NCI-H2196 (cell line): Measurements from ENCODE around the gene TLL2.

Source experiments
- DNase-seq: peaks from one replicate; lab custom pipeline; 2025; ENCODE audit not compliant: unreplicated experiment; lab: John Stamatoyannopoulos, UW

Gene TLL2

DNA sequence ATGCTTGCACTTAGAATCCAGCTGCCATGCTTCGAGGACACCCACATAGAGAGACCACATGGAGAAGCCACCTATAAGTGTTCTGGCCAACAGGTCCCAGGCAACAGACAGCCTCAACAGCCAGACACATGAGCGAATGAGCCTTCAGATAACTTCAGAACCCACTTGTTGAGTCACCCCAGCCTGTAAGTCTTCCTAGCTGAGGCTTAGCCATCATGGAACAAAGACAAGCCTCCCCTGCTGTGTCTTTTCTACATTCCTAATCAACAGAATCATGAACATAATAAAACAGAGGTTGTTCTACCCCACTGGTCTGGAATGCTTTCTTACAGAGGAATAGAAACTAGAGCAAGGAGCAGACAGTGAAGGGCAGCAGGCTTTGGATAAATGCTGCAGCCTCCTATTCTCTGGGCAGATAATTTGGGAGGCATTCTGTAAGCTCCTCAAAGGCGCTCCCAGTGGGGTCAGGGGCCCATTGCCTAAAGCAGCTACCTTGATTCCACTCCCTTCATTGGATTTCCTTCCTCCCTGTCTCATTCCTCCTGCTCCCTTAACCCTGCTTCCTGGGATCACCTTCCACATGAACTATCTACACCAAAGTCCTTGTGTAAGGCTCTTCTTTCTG is 4.6 kb downstream of the TLL2 start:
- no peak for DNase-seq

DNA sequence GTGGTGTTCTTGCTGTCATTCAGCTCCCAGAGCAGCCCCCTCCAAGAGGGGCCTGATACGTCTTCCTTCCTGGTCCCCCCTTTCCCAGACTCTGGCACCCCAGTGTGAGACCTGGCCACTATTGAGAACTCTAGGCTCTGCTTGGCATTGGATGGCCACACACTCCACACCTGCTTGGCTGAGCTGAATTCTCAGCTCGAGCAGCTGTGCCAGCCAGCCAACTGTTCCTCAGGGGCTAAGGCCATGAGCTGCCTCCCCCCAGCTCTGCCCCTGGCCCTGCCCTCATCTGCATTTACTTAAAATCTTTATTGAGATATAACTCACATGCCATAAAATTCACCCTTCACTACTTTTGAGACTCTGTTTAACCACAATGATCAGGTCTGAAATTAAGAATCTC is 6.7 kb downstream of the TLL2 start:
- DNase-seq = no peak

DNA sequence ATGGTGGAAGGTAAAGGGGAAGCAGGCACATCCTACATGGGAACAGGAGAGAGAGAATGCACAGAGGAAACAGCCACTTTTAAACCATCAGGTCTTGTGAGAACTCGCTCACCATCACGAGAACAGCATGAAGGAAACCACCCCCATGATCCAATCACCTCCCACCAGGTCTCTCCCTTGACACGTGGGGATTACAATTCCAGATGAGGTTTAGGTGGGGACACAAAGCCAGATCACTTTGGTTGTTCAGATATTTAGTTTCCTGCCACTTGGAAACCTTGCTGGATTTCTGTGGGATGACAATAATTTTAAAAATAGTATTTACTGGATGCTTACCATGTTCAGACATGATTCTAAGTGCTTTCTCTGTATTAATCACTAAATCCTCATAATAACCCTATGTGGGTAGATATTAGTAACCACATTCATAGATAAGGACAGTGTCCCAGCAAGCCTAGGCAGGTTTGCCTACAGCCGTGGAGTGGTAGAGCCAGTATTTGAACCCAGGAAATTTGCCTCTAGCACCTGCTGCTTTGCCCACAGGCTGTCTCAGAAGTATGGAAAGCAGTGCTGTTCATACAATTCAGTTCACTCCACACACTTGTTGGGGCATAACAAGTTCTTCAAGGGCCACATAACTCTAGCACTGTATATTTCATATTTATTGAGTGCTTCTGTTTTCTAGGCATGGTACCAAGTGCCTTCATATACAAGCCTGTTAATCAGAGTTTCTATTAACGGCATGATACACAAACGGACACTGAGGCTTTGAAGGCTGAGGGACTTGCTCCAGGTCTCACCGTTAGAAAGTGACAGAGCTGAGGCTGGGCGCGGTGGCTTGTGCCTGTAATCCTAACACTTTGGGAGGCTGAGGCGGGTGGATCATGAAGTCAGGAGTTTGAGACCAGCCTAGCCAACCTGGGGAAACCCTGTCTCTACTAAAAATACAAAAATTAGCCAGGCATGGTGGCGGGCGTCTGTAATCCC is 8.3 kb downstream of the TLL2 start:
- DNase-seq = no peak

DNA sequence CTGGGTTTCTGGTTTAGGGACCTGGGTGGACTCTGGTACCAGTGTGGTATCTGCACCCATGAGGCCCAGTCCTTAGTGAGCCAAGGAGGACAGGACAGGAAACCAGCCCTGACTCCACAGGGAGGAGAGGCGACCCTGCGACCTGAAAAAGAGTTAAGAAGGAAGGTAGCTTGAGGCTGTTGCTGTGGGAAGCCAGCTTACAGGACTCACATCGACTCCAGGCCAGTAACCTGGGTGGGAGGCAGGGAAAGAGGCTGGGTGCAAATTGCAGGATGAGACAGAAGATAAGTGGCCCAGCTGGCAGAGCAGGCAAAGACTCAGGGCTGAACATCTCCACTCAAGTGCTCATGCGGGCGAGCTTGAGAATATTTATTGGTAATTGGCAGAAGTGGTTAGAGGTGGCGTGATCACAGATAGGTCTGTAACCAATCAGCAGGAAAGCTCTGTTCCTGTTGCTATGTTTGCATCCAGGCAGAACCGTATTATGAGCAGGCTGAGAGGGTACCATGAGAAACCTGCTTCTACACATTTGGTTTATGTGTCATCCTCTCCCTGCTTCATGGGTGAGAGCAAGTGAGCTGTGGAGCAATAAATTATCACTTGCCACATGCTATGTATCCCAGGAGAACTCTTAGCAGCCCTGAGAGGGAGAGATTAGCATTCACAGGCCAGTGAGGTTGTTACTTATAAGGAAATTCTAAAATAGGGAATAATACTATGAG is 11.0 kb downstream of the TLL2 start:
- DNase-seq = no peak

DNA sequence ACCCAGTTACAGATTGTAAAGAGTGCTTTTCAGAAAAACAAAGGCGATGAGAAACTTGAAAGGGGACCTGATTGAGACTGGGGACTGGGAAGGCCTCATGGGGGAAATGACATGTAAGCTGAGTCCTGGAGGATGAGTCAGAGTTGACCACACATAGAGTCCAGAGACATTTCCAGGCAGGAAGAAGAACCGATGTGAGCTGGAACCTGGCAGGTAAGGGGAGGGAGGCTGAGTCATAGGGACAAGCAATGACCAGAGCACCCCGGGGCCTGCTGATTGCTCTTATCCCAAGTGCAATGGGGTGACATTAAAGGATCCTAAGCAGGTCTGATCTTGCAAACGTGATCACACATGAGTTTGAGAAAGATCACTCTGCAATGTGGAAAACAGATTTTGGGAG is 11.7 kb downstream of the TLL2 start:
- no peak for DNase-seq

DNA sequence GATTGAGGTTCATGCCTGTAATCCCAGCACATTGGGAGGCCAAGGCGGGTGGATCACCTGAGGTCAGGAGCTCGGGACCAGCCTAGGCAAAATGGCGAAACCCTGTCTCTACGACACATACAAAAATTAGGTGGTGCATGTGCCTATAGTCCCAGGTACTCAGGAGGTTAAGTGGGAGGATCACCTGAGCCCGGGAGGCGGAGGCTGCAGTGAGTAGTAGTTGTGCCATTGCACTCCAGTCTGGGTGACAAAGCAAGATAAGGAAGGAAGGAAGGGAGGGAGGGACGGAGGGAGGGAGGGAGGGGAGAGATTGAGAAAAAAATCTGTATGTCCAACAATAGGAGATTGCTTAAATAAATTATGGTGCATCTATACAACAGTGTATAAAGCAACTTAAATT is 13.2 kb downstream of the TLL2 start:
- DNase-seq = no peak

DNA sequence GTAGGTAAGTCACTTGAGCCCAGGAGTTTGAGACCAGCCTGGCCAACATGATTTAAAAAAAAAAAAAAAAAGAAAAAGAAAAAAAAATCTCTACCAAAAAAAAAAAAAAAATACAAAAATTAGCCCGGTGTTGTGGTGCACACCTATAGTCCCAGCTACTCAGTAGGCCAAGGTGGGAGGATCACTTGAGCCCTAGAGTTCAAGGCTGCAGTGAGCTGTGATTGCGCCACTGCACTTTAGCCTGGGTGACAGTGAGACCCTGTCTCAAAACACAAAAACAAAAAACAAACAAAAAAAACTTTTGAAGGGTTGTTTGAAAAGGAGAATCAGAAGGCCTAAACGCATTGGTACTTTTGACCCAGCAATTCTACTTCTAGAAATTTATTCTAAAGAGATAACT is 13.7 kb downstream of the TLL2 start:
- no peak for DNase-seq

DNA sequence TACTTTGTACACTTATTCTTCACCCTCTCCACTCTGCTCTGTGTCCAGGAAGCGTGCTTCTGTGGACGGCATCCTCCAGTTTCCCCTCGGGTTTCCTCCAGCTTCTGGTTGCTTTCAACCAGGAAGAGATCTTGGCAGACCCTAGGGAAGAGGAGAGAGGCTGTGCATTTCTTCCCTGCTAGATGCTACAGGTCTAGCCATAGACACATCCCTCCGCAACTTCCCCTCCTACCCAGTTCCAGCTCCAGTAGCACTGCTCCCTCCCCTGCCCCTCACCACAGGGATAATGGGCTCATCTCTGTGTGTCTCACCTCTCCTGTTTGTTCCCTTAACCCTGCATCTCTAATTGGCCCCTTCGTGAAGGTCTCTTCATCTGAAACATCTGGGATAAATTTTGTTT is 16.3 kb downstream of the TLL2 start:
- no peak for DNase-seq

DNA sequence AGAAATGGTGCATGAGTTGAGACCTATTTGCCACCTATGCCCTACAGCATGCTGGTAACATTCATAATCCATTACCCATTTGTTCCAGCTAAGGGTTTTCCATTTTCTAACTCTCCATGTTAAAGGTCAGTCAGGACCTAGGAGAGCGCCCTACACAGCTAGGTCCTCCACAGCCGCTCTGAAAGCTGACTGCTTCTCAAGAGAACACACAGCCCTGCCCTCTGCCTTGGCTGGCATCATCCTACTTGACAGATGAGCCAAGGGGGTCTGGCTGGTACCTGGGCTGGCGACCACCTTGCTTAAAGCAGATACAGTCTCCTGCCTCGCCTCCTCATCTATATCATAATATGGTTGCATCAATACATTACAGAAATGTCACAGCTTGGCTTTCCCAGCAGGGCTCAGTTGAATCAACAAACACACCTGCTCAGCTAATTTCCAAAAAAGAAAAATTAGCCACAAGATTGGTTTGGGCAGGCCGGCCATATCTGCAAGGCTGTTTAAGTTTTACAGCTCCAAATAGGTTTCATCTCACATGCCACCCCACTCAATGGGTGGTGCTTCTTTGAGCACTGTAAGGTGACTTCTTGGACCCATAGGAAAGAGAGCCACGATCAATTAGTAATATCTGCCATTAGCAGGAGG is 17.3 kb downstream of the TLL2 start:
- DNase-seq = no peak

DNA sequence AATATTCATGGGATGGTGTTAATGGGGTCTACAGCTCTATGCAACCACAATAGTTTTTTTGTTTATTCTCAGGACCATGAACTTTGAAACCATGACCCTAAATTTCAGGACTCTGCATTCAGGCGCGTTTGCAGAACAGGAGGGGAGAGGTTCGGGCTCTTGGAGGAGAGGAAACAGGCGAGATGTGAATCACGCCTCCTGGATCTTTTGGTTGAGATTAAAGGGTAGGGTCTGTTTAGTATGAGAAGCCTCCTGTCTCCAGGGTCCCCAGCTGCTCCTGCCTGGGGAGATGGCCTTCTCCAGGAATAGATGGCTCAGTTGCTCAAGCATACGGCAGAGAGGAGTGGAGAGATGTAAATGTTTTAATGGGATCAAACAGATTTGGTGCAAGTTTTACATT is 18.2 kb downstream of the TLL2 start:
- no peak for DNase-seq

DNA sequence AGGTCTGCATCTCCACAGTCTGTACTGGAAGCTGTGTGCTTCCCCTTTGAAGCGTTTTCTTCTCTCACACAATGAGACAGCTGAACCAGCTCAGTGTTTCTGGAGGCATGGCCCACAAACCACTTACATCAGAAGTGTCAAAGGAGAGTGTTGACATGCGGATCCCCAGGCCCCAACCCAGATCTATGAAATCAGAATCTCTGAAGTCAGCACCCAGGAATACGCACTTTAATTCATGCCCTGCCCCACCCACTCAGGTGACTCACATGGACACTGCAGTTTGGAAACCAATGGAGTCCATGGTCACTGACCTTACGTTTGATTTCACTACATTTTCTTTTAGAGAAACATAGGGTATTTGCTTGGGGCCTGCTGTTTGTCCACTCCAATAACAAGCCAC is 19.0 kb downstream of the TLL2 start:
- DNase-seq = no peak

DNA sequence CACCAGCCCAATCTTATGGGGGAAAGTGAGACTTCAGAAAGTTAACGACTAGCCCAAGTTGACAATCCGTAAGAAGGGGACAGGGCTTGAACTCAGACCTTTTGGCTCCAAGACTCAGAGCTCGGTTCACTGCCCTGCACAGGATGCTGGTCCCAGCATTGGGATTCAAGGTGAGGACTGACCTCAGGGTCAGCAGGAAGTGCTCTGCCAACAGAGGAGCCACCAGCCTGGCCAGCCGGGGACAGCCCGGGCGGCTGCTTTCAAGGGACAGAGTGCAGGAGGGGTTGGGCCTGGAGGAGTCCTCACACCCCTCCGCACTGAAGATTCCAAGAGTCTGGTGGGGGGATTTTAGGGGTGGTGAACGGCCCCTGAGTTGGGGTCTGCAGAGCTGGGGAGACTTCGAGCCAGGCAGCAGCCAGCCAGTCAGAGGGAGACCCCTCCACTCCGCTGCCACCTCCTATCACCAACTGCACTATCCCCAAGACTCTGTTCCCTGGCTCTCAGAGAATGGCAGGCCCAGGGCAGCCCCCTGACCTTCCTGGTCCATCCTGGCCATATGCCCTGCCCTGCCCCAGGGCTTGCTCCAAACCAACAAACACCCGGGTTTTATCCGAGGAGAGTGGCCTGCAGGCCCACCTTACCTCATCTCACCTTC is 19.7 kb downstream of the TLL2 start:
- DNase-seq = no peak

DNA sequence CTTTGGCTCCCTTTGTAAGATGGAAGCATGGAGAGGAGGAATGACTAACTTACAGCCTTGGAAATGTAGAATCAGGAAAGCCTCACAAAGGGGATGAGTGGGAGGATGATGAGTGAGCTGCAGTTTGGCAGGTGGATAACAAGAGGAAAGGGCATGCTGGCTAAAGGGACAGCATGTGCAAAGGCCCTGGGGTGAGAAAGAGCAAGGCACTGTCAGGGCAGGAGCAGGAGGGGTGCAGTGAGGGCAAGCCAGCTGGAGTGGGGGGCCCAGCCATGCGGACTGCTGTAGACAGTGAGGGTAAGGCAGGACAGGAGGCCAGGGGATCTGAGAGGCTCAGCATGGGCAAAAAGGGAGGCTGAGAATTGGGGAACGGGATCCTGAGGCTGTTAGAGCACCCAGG is 20.5 kb downstream of the TLL2 start:
- no peak for DNase-seq

DNA sequence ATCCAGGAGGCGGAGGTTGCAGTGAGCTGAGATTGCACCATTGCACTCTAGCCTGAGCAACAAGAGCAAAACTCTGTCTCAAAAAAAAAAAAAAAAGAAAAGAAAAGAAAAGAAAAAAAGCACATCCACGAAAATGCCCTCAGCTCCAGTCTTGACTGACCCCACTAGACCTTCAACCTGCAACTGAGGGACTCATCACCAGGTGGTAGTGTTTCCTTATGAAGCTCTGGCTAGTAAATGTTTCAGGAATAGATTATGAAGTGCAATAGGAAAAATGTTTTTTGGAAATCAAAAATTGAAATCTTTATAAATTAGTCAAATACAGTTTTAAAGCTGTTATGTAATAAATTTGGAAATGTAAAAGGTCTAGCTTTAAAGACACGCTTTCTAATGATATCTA is 22.4 kb downstream of the TLL2 start:
- DNase-seq = no peak

DNA sequence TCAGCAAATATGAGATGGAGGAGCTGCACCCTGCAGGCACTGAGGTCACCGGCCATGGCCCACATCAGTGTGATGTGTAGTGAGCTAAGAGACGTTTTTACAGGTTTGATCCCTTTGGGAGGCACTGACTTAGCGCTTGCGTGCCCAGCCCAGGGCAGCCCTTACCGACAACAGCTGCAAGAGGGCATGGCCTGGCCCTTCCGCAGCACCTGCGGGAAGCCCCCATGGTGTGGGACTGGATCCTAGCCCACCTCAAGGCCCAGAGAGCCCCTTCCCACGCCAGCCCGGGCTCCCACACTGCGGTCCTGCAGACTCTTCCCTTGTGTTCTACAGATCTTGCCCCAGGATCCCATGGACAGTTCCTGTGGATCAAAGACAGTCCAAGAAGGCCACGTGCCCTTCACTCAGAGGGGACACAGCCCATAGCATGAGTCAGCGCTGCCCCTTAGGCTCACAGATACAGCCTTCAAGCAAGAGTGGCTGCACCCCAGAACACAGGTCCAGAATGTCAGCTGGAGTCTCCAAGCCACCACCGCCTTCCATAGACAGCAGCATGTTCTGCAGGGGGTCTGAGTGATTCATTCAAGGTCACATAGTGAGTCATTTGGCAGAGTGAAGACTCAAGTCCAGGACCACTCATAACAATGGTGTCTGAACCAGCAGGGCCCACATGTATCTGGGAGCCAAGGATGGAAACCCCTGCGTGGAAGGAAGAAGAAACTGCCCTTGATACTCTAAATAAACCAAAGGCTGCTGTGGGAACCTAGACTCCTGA is 25.4 kb downstream of the TLL2 start:
- no peak for DNase-seq

DNA sequence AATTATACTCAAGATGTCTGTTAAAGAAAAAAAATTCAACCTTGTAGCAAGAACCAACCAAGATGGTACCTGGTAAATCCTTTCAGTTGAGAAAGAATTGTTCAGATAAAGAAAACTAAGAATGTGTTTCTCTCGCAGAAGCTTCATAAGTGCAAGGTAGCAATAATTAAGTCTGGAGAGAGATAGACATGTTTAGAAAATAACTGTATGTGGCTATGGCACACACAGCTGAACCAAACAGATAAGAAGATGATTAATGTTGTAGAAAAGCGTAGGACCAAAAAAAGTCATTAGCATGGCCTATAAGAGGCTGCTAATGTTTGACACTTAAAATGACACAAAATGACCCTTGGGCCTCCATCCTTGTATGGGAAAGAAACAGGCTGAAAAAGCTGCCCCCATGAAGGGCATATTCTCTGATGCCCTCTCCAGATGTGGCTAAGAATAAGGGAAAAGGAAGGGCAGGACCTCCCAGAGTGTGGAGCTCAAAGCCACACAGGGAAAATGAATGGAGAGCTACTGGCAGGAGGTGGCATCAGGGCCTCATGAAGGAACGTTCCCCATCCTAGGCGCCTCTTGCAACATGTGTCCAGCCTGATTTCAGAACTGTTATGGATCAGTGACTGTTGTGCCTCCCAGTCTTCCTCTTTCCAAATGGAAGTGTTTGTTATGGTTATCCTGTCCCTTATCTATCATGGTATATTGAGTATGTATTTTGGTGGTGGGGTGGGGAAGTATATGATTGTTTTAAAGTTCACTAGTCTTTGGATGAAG is 30.7 kb downstream of the TLL2 start:
- no peak for DNase-seq

DNA sequence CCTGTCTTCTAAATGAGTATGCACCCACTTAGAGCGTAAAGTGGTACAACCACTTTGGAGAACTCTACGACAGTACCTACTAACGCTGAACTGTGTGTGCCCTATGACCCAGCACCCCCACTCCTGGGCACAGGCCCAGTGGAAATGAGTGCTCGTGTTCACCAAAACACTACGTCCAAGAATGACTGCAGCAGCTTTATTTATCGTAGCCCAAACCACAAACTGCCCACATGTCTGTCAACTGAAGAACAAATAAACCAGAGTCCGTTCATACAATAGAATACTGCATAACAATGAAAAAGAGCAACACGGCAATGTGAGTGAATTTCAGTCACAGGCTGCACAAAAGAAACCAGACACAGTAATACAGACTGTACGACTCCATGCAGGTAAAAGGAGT is 35.4 kb downstream of the TLL2 start:
- DNase-seq = no peak

DNA sequence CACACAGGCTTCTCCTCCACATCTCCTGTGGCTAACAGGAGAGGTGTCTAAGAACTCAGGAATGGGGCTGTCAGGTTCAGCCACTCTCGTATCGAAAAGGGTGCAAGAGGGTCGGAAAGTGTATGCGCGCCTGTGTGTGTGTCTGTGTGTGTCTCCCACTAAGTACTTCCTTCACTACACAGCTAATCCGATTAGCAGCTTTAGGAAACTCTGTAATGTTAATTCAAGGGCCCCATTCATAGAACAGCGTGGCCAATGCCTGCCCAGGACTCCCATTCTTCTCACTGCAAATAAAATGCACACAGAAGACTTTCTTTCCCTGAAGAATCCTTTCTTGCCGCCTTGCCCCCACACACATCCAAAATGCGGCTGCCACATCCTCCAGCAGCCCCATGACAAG is 39.9 kb downstream of the TLL2 start:
- no peak for DNase-seq

DNA sequence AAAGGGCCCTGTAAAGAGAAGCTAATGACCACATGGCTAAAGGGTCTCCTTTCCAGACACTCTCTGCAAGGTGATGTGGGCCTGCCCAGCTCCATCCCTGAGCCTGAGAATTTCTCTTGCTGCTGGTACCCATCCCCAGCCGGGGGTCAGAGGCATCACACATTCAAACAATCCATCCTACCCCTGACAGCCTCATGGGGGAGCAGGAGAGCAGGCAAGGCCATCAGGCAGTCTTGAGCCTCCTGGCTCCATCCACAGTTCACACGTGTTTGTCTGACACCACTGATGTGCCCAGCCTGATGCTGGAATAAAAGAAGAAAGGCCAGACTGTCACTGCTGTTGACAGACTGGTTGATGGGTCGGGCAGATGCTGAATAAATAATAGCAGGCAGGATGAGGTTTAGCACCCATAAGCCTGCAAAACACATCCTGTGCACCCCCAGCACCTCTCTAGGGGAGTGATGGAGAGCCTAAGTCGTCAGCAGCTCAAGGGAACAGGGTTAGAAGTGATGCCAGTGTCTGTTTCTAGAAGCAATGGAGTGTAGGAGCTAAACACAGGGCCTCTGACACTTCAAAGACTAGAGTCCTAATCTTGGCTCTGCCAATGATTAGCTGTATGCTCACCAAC is 43.5 kb downstream of the TLL2 start:
- DNase-seq = no peak
